Ammon's horn (tissue), 1 donor: ENCODE data around the gene ARL3.

Source experiments
- DNase-seq: peaks from one replicate; pipeline ENCODE4 v3.0.0-alpha.2; 2016; ENCODE audit warnings: low spot score

The ARL3 gene

DNA sequence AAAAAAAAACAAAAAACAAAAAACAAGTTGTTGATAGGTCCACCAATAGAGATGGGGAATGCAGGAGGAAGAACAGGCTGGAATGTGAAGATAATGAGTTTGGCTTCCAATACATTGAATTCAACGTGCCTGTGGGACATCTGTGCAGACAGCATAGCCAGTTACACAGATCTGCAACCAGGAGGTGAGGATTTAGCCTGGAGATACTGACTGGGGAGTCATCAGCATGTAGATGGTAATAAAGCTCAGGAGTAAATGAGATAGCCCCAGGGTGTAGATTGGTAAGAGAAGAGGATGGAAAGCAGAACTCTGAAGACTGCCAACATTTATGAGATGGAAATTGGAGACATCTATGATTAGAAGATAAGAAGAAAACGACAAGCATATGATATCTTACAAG is 74.7 kb downstream of the ARL3 start:
- DNase-seq = no peak

DNA sequence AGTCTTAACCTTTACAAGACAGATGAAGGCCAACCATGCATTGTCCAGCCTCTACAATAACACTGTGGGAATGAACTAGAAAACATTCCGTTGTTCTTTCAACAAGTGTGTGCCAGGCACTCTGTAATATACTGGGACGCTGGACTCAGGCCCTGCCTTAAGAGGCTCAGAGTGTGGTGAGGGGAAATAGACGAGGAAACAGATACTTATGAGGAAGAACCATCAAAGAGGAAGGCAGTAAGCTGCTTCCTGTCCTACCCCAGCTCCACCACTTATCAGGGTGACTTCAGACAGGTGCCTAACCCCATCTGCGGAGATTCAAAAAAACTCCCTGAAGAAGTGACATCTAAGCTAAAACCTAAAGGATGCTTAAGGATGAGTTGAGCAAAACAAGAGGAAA is 78.8 kb downstream of the ARL3 start:
- DNase-seq = no peak

DNA sequence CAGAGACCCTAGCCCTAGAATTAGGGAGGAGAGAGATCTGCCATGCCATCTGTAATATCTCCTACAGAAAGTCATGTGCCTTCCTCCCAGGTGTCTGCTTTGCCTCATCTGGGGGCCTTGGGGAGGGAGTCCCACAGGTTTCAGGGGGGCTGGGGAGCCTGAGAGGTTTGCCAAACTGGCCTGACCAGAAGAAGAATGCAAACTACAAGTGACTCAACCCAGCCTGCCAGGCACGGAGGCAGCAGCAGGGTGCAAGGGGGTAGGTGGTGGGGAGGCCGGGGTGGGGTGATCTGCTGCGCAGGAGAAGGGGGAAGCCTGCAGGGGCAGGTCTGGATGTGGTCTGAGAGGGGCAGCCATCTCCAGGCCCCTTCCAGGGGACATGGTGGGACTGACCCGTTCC is 79.5 kb downstream of the ARL3 start:
- no peak for DNase-seq

DNA sequence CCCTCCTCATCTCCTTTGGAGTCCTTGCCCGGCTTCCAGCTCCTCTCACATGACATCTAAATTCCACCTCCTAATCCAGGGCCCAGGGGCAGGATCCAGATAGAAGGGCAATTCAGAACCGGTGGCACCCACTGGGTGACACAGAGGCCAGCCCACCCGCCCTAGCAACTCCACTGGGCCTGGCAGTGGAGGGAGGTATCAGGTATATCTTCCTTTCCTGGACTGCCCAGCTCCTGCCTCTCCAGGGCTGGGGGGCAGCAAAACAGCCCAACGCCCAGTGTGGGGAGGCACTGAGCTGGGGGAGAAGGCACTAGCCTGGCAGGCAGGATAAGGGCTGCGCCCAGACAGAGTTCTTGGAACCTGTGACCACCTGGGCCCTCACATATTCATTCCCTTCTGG is 80.3 kb downstream of the ARL3 start:
- no peak for DNase-seq

DNA sequence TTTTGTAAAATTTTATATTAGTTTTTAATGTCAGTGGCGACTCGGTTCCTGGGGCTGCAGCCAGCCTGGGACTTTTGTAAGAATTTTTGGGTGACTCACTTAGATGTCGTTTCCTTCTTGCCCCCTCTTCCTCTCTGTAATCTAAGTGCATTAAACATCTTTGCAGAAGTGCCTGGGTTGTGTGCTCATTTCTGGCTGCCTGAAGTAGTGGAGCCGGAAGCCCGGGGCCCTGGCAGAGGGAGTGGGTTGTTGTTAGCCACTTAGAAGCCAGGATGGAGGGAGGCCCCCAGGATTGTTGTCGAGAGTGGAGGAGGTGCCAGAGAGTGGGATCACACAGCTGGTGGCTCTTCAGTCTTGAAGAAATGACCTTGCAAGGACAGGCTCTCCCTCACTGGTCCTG is 80.9 kb downstream of the ARL3 start:
- DNase-seq = no peak

DNA sequence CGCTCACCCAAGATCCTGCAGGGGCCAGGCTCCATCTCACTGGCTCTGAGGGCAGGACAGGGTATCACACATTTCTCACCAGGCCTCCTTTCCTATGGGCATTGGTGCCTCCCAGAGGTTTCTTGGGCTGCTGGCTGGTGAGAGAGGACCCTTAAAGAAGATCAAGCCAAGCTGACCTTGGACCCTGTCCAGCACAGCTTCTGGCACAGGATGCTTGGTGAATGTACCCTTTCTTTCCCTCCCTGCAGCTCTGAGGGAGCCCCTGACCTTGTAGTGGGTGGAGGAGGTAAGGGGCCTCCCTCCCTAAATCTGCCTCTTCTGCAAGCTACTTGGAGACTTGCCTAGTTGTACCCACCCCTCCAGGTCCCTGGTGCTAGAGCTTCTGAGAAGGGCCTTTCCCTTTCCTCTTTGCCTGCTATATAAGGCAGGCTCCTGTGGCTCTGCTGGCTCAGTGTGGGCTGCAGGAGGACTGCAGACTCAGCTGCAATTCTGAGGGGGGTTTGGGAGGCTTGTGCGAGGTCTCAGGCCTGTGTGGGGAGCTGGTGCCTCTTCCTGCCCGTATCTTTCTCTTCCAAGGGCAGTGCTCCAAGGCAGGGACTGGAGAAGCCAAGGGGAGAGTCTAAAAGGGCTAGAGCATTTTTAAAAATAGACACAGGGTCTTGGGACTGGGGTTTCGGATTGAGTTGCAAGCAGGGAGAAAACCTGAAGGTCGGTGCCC is 81.6 kb downstream of the ARL3 start:
- no peak for DNase-seq

DNA sequence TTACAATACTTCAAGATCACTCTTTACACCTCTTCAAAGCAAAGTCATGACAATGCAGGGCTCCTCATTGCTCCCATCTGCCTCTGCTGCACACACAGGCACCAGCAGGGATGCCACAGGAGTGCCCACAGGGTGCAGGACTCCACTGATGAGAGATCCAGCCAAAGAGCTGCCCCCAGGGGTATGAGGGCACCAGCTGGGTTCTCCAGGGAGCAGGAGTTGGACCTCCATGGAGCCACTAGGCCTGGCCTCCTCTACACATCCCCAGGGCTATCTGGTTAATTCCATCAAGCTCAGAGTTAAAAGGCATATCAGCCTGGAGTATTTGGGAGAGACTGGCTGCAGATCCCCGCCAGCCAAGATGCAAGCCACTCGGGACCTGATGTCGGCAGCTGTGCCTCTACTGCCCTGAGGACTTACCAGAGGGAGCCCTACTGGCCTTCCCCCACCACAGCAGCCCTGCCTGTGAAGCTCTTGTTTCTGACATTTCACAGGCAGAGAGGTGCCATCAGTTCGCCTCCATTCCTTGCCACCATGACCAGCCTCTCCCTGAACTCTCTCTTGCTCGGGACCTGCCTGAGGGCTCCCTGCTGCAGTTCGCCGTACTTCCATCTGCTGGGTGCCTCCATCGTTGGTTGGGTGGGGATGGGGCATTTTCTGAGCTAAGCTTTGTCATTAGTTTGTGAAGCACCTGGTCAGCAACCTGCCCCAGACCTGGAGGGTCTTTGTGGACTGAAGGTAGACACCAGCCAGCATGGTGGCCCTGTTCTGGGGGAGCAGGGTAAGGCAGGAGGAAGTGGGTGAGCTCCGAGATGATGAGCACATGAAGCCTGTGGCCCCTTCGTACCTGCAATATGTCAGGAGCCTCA is 82.4 kb downstream of the ARL3 start:
- DNase-seq = no peak

DNA sequence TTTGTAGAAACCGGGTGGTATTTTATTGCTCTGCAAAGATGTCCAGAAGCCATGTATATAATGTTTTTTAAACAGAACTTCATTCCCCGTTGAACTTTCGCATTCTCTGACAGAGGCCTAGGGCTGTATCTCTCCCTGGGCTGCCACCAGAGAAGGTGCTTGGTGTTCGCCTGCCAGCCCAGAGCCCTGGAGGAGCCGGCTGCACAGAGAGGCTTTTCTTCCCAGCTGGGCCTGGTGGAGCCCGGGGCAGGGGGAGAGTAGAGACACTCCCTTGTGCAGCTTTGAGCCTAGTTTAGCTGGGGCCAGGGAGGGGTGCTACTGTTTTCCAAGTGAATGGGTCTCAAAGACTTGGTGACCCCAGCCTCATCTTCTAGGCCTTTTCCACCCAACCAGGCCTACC is 83.5 kb downstream of the ARL3 start:
- peak; percentile 28 for DNase-seq

DNA sequence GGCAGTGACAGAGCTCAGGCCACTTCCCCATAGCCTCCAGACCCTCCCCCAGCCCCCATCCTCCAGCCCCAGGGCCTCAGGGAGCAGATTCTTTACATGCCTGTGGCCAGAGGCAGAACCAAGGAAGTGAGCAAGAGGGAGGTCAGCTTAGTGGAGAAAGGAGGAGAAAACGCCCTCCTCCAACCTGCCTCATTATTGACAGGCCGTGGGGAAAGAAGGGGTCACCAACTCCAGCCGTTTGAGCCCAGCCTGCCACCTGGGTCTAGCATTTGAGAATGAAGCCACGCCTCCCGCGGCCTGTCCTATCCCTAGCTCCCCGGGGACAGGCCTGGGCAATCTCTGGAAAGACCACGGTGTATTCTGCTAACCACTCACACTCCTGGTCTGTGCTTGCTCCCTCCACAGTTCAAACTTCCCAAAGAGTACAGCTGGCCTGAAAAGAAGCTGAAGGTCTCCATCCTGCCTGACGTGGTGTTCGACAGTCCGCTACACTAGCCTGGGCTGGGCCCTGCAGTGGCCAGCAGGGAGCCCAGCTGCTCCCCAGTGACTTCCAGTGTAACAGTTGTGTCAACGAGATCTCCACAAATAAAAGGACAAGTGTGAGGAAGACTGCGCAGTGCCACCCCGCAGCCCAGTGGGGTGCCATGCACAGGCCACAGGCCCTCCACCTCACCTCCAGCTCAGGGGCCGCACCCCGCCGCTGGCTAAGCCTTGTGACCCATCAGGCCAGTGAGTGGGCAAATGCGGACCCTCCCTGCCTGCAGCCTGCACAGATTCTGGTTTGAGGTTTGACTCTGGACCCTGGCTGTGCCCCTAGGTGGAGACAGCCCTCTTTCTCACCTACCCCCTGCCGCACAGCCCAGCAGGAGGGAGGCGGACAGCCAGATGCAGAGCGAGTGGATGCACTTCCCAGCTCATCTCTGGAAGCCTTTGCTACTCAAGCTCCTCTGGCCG is 84.3 kb downstream of the ARL3 start:
- no peak for DNase-seq

DNA sequence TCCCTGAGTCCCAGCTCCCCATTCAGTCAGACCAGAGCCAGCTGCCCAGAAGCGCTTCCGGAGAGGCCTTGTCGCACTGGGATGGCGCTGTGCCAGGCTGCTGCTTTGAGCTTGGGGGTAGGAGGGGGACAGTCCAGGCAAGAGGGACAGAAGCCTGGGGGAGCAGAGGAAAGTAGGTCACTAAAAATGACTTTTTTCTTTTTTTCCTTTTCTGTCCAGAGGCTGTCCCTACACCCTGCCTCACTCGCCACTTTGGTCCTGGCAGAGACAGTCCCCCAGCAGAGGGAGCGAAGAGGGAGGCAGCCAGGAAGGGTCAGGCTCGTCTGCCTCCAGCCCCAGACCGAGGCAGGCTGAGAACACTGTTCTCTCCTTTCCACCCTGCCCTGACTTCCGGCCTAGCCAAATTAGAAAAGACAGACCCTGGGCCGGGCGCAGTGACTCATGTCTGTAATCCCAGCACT is 85.7 kb downstream of the ARL3 start:
- DNase-seq = peak; percentile 91

DNA sequence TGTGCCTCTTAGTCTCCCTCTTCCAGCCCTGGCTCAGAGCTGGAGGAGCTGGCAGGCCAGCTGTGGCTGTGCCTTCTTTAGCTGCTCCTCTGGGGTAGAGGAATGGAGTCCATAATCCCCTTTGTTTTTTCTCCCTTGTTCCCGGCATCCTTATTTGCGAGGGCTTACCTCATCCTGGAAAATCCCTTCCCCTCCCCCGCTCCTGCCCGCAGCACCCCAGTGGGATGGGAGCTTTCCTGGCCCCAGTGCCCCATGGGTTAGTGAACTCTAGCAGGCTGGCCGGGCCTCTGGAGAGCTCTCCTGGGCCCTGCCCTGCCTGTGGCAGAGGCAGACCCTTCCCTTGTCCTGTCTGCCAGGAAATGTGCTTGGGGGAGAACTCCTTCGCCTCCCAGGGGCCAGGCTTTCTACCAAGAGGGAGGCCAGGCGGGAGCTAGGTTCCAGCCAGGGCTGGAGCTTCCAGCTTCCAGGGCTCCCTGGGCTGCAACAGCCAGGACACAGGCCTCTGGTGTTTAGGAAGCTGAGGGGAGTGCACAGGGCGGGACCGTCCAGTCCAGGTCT is 86.4 kb downstream of the ARL3 start:
- DNase-seq = peak; percentile 31

DNA sequence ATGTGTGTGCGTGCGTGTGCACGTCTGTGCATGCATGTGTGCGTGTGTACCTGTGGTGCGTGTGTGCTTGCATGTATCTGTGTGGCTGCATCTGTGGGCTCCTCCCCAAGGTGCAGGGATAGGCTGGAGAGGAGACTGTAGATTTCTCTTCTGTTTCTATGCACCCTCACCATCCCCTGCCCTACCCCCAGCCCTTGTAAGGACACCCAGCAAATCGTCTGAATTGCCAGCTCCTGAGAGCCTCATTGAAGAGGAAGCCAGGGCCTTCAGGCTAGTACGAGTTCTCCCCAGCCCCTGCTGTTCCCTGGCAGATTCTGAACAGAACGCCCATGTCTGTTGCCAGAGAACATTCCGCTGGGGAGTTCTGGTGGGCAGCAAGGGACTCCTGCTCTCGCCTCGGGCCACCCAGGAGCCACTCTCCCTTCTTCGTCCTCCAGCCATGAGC is 86.9 kb downstream of the ARL3 start:
- peak; percentile 73 for DNase-seq

DNA sequence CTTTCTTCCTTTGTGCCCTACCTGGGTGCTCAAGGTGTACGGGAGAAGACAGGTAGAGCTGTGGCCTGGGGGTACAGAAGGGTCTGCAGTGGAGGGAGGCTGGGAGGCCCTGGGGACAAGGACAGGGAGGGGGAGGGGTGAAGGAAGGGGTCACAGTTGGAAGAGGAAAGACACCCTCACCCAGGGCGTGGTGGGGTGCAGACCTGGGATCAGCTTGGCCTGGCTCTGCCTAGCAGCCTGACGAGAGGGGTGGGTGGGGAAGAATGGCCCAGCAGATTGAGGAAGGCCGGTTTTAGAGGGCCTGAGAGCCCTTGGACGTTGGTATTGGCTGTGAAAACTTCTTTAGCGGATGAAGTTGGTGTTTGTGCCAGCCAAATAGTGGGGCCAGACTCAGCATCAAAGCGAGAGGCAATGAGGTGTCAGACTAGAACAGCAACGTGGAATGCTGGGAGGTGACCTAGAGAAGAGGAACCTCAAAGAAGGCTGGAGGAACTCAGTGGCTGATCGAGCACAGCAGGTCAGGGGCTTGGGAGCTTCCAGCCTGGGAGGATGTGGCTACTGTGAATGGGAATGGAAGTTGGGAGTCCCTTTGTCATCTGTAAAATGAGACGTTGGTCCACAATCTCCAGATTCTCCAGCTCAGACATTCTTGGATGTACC is 88.0 kb downstream of the ARL3 start:
- DNase-seq = peak; percentile 13

DNA sequence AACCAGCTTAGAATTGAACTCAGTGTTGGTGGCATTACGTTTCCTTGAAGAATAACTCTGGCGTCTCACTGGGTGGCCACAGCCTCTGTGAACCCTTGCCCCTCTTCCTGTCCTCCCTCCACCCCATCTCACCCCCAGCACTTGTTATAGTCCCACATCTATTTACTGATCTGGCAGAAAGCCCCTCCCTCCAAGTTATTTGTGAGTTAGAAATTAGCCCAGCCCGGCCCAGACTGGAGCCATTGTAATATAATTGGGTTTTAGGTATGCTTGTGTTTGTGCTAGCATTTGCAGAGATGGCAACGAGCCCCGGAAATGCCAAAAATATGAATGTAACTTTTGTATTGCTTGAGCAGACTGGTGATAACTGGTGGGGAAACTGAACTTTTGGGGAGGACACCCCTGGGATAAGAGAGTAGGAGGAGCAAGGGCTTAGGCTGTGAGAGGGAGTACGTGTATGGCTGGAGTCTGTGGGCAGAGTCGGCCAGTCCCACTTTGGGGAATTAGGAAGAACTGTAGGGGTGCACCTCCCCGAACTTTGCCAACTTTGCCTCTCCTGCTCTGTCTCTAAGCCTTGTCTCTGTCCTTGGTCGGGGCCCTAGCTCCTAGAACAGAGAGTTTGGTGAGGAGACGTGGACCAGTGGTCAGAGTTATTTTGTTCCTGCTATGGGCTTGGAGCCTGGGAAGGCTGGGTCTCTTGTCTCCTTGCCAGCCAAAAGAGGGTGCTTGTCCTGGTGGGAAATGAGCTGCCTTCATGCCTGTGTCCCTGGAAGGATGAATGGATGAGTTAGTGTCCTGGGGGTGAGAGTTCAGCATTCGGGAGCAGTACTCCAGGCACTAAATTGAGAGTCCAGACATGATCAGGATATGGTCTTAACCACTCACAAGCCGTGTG is 89.2 kb downstream of the ARL3 start:
- DNase-seq = no peak

DNA sequence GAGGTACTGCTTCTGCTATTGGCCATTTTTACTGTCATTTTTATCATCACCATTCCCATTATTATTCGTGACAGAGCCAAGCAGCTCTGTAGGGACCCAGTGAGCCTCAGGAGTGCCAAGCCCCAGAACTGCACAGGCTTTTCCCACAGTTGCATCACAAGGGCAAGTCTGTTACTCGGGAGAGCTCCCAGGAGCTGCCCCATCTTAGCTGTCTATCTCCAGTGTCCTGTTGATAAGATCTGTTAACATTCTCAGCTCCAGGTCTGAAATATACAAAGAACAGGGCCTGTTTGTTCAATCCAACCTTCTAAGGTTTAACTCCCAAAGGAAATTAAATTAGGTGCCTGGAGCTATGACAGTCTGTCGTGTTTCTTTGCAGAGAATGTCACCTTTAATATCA is 90.1 kb downstream of the ARL3 start:
- DNase-seq = no peak
